Measurements from ENCODE around the gene MOSPD3. TPM values are rescaled to one million over a fixed set of nuclear protein-coding genes. Genes with fewer than 3 reads are reported as not detected.

Gene MOSPD3
- total and polyA plus RNA-seq, 2 of the 8 experiments (the other 6 are each of a cell fraction or from before 2014, with no cell fraction given): 20.7 to 21.4 TPM

DNA sequence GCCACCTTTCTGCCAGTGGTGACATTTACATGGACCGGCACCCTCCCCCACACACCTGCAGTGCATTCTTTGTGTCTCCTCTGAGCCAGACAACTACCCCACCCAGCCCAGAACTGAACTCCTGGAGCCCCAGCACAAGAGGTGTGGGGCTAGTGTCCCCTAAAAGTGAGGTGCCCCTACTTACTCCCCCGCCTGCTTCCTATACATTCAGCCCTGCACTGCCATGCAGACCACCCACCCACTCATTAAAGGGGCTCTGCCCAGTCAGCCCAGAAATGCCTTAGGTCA is 40.6 kb upstream of the MOSPD3 start:
- no peak overlapping the region for H3K14ac ChIP-seq (ENCODE audit: insufficient read length)
- H3K4me1 ChIP-seq (replicated peaks in 1 of 4; ENCODE audit: control insufficient read depth in 3 of 4, insufficient read depth in 4 of 4, low read length in 3 of 4): peaks cover 0 to 41% (median 27%) of the 10 kb centered on the region in 4 experiments; a peak in 6 of 7 replicates
- no peak for DNase-seq (ENCODE audit: low read depth in 1 of 2, low spot score in 2 of 2)
- H2BK20ac ChIP-seq (ENCODE audit: low read length): peak overlapping the region; percentile 86; the same call in 1 of the 2 replicates
- peaks cover 4% of the 10 kb centered on the region; the same call in 1 of the 2 replicates for H3K79me1 ChIP-seq (ENCODE audit: low read depth, low read length)
- ChIA-PET CTCF (ENCODE audit: partially characterized antibody) (interaction anchor here (0.9 to 4.8 kb wide), 13 partner anchors 9 to 121 kb away, joined by 3 to 53 read pairs (median 5); partner anchors contain the start of genes FBXO24 and LRCH4), POLR2A (ENCODE audit: partially characterized antibody) (interaction anchor here (0.7 to 4.8 kb wide), 14 partner anchors 13 to 229 kb away, joined by 3 to 83 read pairs (median 5); partner anchors contain the start of genes FBXO24, LRCH4, PCOLCE and ZCWPW1)
- peak overlapping the region in 1 of 4 experiments; percentile 26; a peak in 1 of 8 replicates for H3K4me3 ChIP-seq (ENCODE audit: extremely low read depth in 1 of 4, insufficient read depth in 2 of 4, low read depth in 3 of 4, low read length in 4 of 4)
- peaks cover 0 to 15% (median 6%) of the 10 kb centered on the region in 4 experiments; a peak in 5 of 8 replicates for H3K36me3 ChIP-seq (ENCODE audit: control insufficient read depth in 2 of 4, insufficient read depth in 4 of 4, low read length in 3 of 4)
- H3K23ac ChIP-seq (ENCODE audit: insufficient read length): no peak overlapping the region
- H3K18ac ChIP-seq (ENCODE audit: extremely low read depth, low read length): 0 out of 2 replicates have a peak overlapping the region, but pooled peaks have one; percentile 14
- peaks cover 0 to 4% (median under 1%) of the 10 kb centered on the region in 4 experiments; a peak in 1 of 7 replicates for H3K27me3 ChIP-seq (replicated peaks in 1 of 4; ENCODE audit: control insufficient read depth in 3 of 4, extremely low read depth in 1 of 4, insufficient read depth in 3 of 4, low read length in 3 of 4)
- no peaks in the 10 kb centered on the region for H3K9me3 ChIP-seq (ENCODE audit: insufficient read depth in 2 of 2, low read depth in 1 of 2, low read length in 1 of 2)
- H3K4ac ChIP-seq (replicated peaks; ENCODE audit: insufficient read length, low read depth, low read length): peak overlapping the region; percentile 46
- 94% methylated on average over 2 of the region's 2 CpGs; no CpG with 5 or more reads in 1 of the 2 experiments for WGBS, 2 experiments (ENCODE audit: extremely low coverage in 1 of 2, insufficient coverage in 1 of 2, insufficient read length in 1 of 2, insufficient replicate concordance in 2 of 2, low coverage in 1 of 2, low lambda C conversion rate in 2 of 2, missing lambda C conversion rate in 1 of 2)
- no peak overlapping the region for H4K91ac ChIP-seq (replicated peaks; ENCODE audit: insufficient read length, low read length)
- H2BK15ac ChIP-seq (ENCODE audit: low read length): 0 out of 2 replicates have a peak overlapping the region, but pooled peaks have one; percentile 88
- no peak overlapping the region for H4K5ac ChIP-seq (ENCODE audit: insufficient read length, low read depth, low read length)
- H3K9ac ChIP-seq (replicated peaks in 1 of 4; ENCODE audit: extremely low read depth in 1 of 4, low read depth in 3 of 4, low read length in 3 of 4): peak overlapping the region in 1 of 4 experiments; percentile 9; a peak in 1 of 7 replicates
- H3K23me2 ChIP-seq (ENCODE audit: low read depth, low read length): peaks cover 8% of the 10 kb centered on the region; the same call in 1 of the 2 replicates
- H2AFZ ChIP-seq (ENCODE audit: low read length): no peak overlapping the region
- no peaks in the 10 kb centered on the region for H3K79me2 ChIP-seq (ENCODE audit: control insufficient read depth in 1 of 2, insufficient read depth in 2 of 2, low read length in 2 of 2)
- H2BK120ac ChIP-seq (replicated peaks; ENCODE audit: low read depth, low read length): peak overlapping the region; percentile 47
- H3K27ac ChIP-seq (ENCODE audit: low read depth, low read length): no peak overlapping the region
- H4K8ac ChIP-seq (ENCODE audit: extremely low read depth, insufficient read depth, low read length): no peak overlapping the region
- H3K4me2 ChIP-seq (ENCODE audit: insufficient read depth in 1 of 2, low read depth in 2 of 2, low read length in 2 of 2): peak overlapping the region; percentile 74 to 96; a peak in 3 of 4 replicates
- FAIRE-seq: no peak
- peak overlapping the region; percentile 92; the same call in 1 of the 2 replicates for H2BK12ac ChIP-seq (ENCODE audit: low read depth, low read length)
- H3K56ac ChIP-seq (replicated peaks; ENCODE audit: insufficient read length, low read depth, low read length): no peak overlapping the region
- H2AK5ac ChIP-seq (ENCODE audit: low read depth, low read length): 0 out of 2 replicates have a peak overlapping the region, but pooled peaks have one; percentile 20
- peak overlapping the region; percentile 12; the same call in 1 of the 2 replicates for H2BK5ac ChIP-seq (ENCODE audit: low read depth, low read length)
- H4K20me1 ChIP-seq (replicated peaks in 1 of 2; ENCODE audit: control insufficient read depth in 1 of 2, insufficient read depth in 2 of 2, low read length in 2 of 2): peaks cover 0 to 6% of the 10 kb centered on the region in 2 experiments
- no peak for TF ChIP-seq JUN (IDR thresholded peaks at IDR 0.05; ENCODE audit: low read depth, low read length)
